ACC112 (cell line): ENCODE results near the gene PPP6R3.
A peak's percentile ranks its signal among the peaks of the same experiment; 100 is the strongest.

Source experiments
- H2AFZ ChIP-seq: fragments of 200-600 bp; sonication (generic); one replicate; pipeline ENCODE4 v1.6.0; 2017; ENCODE audit warnings: antibody characterized with exemption, low read length; ENCODE audit not compliant: unreplicated experiment
- H3K27ac ChIP-seq: fragments of 200-600 bp; sonication (generic); 2 replicates; pipeline ENCODE4 v1.5.1; 2014; ENCODE audit warnings: low read depth, mild to moderate bottlenecking, antibody characterized with exemption, low read length, moderate library complexity
- H3K27me3 ChIP-seq: fragments of 200-600 bp; sonication (generic); 2 replicates; pipeline ENCODE4 v1.6.1; 2014; ENCODE audit warnings: mild to moderate bottlenecking, antibody characterized with exemption, low read length, moderate library complexity, mixed read lengths; ENCODE audit not compliant: insufficient read depth
- H3K36me3 ChIP-seq: fragments of 200-600 bp; sonication (generic); 2 replicates; pipeline ENCODE4 v1.6.1; 2016; ENCODE audit warnings: mild to moderate bottlenecking, antibody characterized with exemption, low read length, moderate library complexity, mixed read lengths; ENCODE audit not compliant: insufficient read depth
- H3K4me1 ChIP-seq: fragments of 200-600 bp; sonication (generic); one replicate; pipeline ENCODE4 v1.6.1; 2016; ENCODE audit warnings: low read length, mixed read lengths; ENCODE audit not compliant: insufficient read depth, unreplicated experiment, control insufficient read depth
- H3K4me3 ChIP-seq: fragments of 200-600 bp; sonication (generic); 2 replicates; pipeline ENCODE4 v1.5.1; 2014; ENCODE audit warnings: mild to moderate bottlenecking, low read depth, low read length
- H3K79me2 ChIP-seq: fragments of 200-600 bp; sonication (generic); one replicate; pipeline ENCODE4 v1.6.0; 2016; ENCODE audit warnings: low read length; ENCODE audit not compliant: control insufficient read depth, unreplicated experiment, insufficient read depth

The PPP6R3 gene

GRCh38 chr11:68459886-68460740 lies 439 bp upstream of the PPP6R3 start:
- peak overlapping the region; percentile 99 for H3K4me3 ChIP-seq
- H3K4me1 ChIP-seq, result peaks cover 16% of the 10 kb centered on the region
- H3K79me2 ChIP-seq, result peaks cover 45% of the 10 kb centered on the region
- H2AFZ ChIP-seq, result peak overlapping the region; percentile 43
- no peaks in the 10 kb centered on the region for H3K27me3 ChIP-seq
- H3K36me3 ChIP-seq, result no peaks in the 10 kb centered on the region
- peak overlapping the region; percentile 70 for H3K27ac ChIP-seq

DNA sequence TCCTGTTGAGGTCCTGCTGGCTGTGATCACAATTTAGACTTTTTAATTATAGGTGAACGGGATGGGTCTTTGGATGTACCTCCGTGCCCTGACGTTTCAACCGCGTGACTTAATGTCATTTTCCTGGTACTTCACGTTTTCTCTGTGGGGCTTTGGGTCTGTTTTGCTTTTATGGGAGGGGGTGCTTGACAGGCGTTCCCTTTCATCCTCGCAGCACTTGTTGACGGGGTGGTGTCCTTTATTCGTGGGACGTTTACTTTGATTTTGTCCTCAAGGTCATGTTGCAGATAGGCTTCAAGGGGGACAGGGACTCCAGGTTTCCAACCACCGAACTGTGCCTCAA lies 994 bp downstream of the PPP6R3 start:
- peak overlapping the region; percentile 99 for H3K4me3 ChIP-seq
- peaks cover 16% of the 10 kb centered on the region for H3K4me1 ChIP-seq
- peaks cover 57% of the 10 kb centered on the region for H3K79me2 ChIP-seq
- H3K27ac ChIP-seq, result peak overlapping the region; percentile 70; the same call in 1 of the 2 replicates
- no peak overlapping the region for H2AFZ ChIP-seq
- no peaks in the 10 kb centered on the region for H3K27me3 ChIP-seq
- H3K36me3 ChIP-seq, result no peaks in the 10 kb centered on the region

DNA sequence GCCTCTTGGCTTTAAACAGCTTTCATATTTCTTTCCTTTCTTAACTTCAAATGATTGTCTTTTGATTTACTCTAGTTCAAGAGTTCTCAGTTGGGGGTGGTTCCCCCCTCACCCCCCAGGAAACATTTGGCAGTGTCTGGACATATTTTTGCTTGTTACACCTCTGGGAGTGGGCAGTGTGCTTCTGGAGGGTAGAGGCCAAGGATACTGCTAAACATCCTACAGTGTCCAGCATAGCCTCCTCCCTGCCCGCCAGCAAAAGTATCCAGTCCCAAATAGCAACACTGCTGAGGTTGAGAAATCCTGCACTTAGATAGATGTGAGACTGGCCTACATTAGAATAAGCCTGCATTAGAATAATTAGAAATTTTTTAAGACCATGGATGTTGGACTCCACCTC lies 3.2 kb downstream of the PPP6R3 start:
- Histone ChIP-seq H3K27ac (no peak overlapping the region), H3K4me3 (peak overlapping the region; percentile 42; the same call in 1 of the 2 replicates), H2AFZ (no peak overlapping the region), H3K4me1 (peaks cover 22% of the 10 kb centered on the region), H3K27me3 (no peaks in the 10 kb centered on the region), H3K36me3 (no peaks in the 10 kb centered on the region), H3K79me2 (peaks cover 75% of the 10 kb centered on the region)

DNA sequence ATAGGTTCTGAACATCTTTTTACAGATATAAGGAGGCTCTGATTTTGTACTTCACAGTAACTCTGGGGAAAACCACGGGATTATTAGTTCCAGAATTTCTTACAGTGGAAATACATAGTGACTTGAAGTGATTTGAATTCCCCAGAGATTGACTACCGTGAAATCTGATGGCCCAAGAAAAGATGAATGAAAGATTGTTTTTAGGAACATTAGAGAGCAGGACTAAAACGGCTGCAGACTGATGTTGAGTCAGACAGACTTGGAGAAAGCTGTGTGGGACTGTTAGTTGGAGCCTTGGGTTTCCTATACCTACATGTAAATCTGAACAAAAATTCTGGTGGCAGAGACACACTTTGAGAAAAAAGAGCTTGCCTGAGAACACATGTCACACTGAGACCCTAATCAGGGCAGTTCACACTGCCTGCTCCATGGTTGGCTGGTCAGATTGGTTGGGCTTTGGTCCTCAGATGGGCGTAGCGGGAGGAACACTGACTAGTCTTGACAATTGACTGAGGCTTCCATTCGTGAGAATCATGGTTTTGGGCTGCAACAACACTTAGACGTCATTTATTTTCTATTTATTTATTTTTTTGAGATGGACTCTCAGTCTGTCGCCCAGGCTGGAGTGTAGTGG lies 6.8 kb downstream of the PPP6R3 start:
- Histone ChIP-seq H3K79me2 (peaks cover 94% of the 10 kb centered on the region), H3K4me3 (no peak overlapping the region), H3K27me3 (no peaks in the 10 kb centered on the region), H3K27ac (no peak overlapping the region), H3K4me1 (peaks cover 51% of the 10 kb centered on the region), H2AFZ (no peak overlapping the region), H3K36me3 (0 out of 2 replicates have a peak, but pooled peaks cover 3% of the 10 kb centered on the region)

GRCh38 chr11:68468217-68468828 lies 7.8 kb downstream of the PPP6R3 start:
- Histone ChIP-seq H3K79me2 (peaks cover 94% of the 10 kb centered on the region), H3K36me3 (0 out of 2 replicates have a peak, but pooled peaks cover 3% of the 10 kb centered on the region), H3K27me3 (no peaks in the 10 kb centered on the region), H3K4me3 (no peak overlapping the region), H3K4me1 (peaks cover 41% of the 10 kb centered on the region), H2AFZ (no peak overlapping the region), H3K27ac (no peak overlapping the region)

DNA sequence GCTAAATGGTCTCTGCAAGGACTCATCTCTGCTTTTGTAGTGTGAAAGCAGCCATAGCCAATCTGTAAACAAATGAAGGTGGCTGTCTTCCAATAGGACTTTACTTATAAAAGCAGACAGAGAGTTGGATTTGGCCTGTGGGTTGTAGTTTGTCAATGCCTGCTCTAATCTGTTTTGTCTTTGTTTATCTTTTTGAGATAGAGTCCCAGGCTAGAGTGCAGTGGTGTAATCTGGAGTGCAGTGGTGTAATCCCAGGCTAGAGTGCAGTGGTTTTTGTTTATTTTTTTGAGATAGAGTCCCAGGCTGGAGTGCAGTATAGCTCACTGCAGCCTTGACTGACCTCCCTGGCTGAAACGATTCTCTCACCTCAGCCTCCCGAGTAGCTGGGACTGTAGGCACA lies 8.6 kb downstream of the PPP6R3 start:
- peaks cover 94% of the 10 kb centered on the region for H3K79me2 ChIP-seq
- no peak overlapping the region for H3K27ac ChIP-seq
- H3K36me3 ChIP-seq, result peaks cover 3% of the 10 kb centered on the region; the same call in 1 of the 2 replicates
- no peak overlapping the region for H3K4me3 ChIP-seq
- H3K27me3 ChIP-seq, result no peaks in the 10 kb centered on the region
- no peak overlapping the region for H2AFZ ChIP-seq
- H3K4me1 ChIP-seq, result peaks cover 36% of the 10 kb centered on the region

GRCh38 chr11:68469642-68470041 lies 9.1 kb downstream of the PPP6R3 start:
- no peak overlapping the region for H2AFZ ChIP-seq
- peaks cover 36% of the 10 kb centered on the region for H3K4me1 ChIP-seq
- H3K36me3 ChIP-seq, result peaks cover 3% of the 10 kb centered on the region; the same call in 1 of the 2 replicates
- H3K79me2 ChIP-seq, result peaks cover 94% of the 10 kb centered on the region
- H3K27me3 ChIP-seq, result no peaks in the 10 kb centered on the region
- H3K4me3 ChIP-seq, result no peak overlapping the region
- H3K27ac ChIP-seq, result no peak overlapping the region

DNA sequence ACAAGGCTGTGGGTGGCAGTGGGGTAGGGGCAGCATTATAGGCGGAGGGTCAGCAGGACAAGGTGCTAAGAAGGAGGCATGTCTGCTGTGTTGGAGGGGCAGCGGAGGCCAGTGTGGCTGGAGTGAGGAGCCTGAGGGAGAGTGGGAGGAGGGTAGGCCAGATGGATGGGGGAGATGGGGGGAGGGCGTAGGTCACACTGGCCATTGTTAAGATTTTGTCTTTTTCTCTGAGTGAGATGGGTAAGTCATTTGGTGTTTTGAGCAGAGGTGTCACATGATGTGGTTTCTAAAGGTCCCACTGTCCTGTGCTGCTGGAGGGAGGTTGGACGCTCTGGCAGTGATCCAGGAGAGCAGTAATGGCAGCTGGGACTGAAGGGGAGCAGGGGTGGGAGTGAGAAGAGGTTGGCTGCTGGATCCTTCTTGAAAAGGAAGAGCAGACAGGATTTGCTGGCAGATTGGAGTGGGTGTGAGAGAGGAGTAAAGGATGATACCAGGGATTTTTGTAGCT lies 9.8 kb downstream of the PPP6R3 start:
- Histone ChIP-seq H3K27me3 (no peaks in the 10 kb centered on the region), H3K4me3 (no peak overlapping the region), H2AFZ (no peak overlapping the region), H3K27ac (no peak overlapping the region), H3K79me2 (peaks cover 89% of the 10 kb centered on the region), H3K4me1 (peaks cover 36% of the 10 kb centered on the region), H3K36me3 (peaks cover 3% of the 10 kb centered on the region; the same call in 1 of the 2 replicates)

GRCh38 chr11:68471360-68472340 lies 11.1 kb downstream of the PPP6R3 start:
- Histone ChIP-seq H3K4me3 (no peak overlapping the region), H3K4me1 (peaks cover 36% of the 10 kb centered on the region), H3K27me3 (no peaks in the 10 kb centered on the region), H3K27ac (peak overlapping the region; percentile 21; the same call in 1 of the 2 replicates), H2AFZ (no peak overlapping the region), H3K79me2 (peaks cover 81% of the 10 kb centered on the region), H3K36me3 (peaks cover 3% of the 10 kb centered on the region; the same call in 1 of the 2 replicates)
